GM23248 (cell line): ENCODE measurements around the gene HOXA6. TPM values are rescaled to one million over a fixed set of nuclear protein-coding genes. Genes with fewer than 3 reads are reported as not detected.

ENCODE experiments used
- DNase-seq: peaks from one replicate; pipeline ENCODE4 v3.0.0-alpha.2; 2015
- H2AFZ ChIP-seq: fragments of 200-600 bp; sonication (generic); 2 replicates; pipeline ENCODE4 v1.6.1; 2016; ENCODE audit warnings: antibody characterized with exemption
- H3F3A ChIP-seq: fragments of 200-600 bp; sonication (generic); 2 replicates; pipeline ENCODE4 v1.6.1; 2016; ENCODE audit warnings: mild to moderate bottlenecking, antibody characterized with exemption, mixed run types; ENCODE audit not compliant: insufficient read depth
- H3K27ac ChIP-seq: fragments of 200-600 bp; sonication (generic); 2 replicates; pipeline ENCODE4 v1.5.1; 2016; ENCODE audit warnings: mild to moderate bottlenecking
- H3K27me3 ChIP-seq: fragments of 200-600 bp; sonication (generic); replicated peaks from 2 replicates; pipeline ENCODE4 v1.6.1; 2016; ENCODE audit warnings: mild to moderate bottlenecking; ENCODE audit not compliant: insufficient read depth
- H3K36me3 ChIP-seq: fragments of 200-600 bp; sonication (generic); 2 replicates; pipeline ENCODE4 v1.6.1; 2016; ENCODE audit warnings: low read depth, mild to moderate bottlenecking
- H3K4me1 ChIP-seq: fragments of 200-600 bp; sonication (generic); 2 replicates; pipeline ENCODE4 v1.6.1; 2016; ENCODE audit warnings: mild to moderate bottlenecking; ENCODE audit not compliant: insufficient read depth
- H3K4me2 ChIP-seq: fragments of 200-600 bp; sonication (generic); one replicate; pipeline ENCODE4 v1.6.1; 2016; ENCODE audit warnings: mild to moderate bottlenecking; ENCODE audit not compliant: unreplicated experiment
- H3K4me3 ChIP-seq: fragments of 200-600 bp; sonication (generic); 2 replicates; pipeline ENCODE4 v1.5.1; 2016; ENCODE audit warnings: mild to moderate bottlenecking
- H3K79me2 ChIP-seq: fragments of 200-600 bp; sonication (generic); 2 replicates; pipeline ENCODE4 v1.6.1; 2016; ENCODE audit warnings: mild to moderate bottlenecking; ENCODE audit not compliant: insufficient read depth
- H3K9ac ChIP-seq: fragments of 200-600 bp; sonication (generic); 2 replicates; pipeline ENCODE4 v1.6.1; 2016; ENCODE audit warnings: mild to moderate bottlenecking
- H3K9me2 ChIP-seq: fragments of 200-600 bp; sonication (generic); 2 replicates; pipeline ENCODE4 v1.6.1; 2016; ENCODE audit warnings: mixed run types, mild to moderate bottlenecking, moderate library complexity; ENCODE audit not compliant: insufficient read depth
- H3K9me3 ChIP-seq: fragments of 200-600 bp; sonication (generic); one replicate; pipeline ENCODE4 v1.6.1; 2017; ENCODE audit warnings: low read depth
- H4K20me1 ChIP-seq: fragments of 200-600 bp; sonication (generic); 2 replicates; pipeline ENCODE4 v1.6.0; 2016; ENCODE audit not compliant: insufficient read depth
- EZH2 ChIP-seq: fragments of 200-600 bp; sonication (generic); IDR thresholded peaks from 2 replicates; pipeline ENCODE4 v1.6.1; 2018; ENCODE audit warnings: antibody characterized with exemption, mild to moderate bottlenecking; ENCODE audit not compliant: insufficient read depth, poor library complexity, severe bottlenecking
- EZH2phosphoT487 ChIP-seq: fragments of 200-600 bp; sonication (generic); IDR thresholded peaks from 2 replicates; pipeline ENCODE4 v1.6.1; 2018; ENCODE audit warnings: antibody characterized with exemption, moderate library complexity, mild to moderate bottlenecking, low read depth; ENCODE audit not compliant: insufficient read depth
- WGBS, 2 experiments: methylation state at CpG; one replicate each; pipeline ENCODE4 v1.1.6; 2015 to 2017; ENCODE audit warnings: low lambda C conversion rate in 2 of 2, low coverage in 1 of 2; ENCODE audit errors: missing lambda C conversion rate in 2 of 2; 5-methylcytosine and 5-hydroxymethylcytosine counted together
- in situ Hi-C: fragments of 300-500 bp; cut with MboI; formaldehyde crosslinking; loops from 2 replicates; pipeline ENCODE4 v1.15.0; 2020
- polyA plus RNA-seq: library from polyadenylated mRNA; unstranded; fragments of >200 nt; fragmentation: Nextera tagmentation; extraction: Ambion mirVana; gene quantifications from 2 replicates; pipeline ENCODE4 v1.2.1, GENCODE V29; 2016
- total RNA-seq: library from RNA; depleted of rRNA; stranded (reverse); fragments of >200 nt; shearing (Covaris generic); gene quantifications from 2 replicates; pipeline ENCODE4 v1.2.3, GENCODE V29; 2014

Gene HOXA6
- total and polyA plus RNA-seq, 2 experiments from 2014 or later: 3.2 to 3.5 TPM

DNA sequence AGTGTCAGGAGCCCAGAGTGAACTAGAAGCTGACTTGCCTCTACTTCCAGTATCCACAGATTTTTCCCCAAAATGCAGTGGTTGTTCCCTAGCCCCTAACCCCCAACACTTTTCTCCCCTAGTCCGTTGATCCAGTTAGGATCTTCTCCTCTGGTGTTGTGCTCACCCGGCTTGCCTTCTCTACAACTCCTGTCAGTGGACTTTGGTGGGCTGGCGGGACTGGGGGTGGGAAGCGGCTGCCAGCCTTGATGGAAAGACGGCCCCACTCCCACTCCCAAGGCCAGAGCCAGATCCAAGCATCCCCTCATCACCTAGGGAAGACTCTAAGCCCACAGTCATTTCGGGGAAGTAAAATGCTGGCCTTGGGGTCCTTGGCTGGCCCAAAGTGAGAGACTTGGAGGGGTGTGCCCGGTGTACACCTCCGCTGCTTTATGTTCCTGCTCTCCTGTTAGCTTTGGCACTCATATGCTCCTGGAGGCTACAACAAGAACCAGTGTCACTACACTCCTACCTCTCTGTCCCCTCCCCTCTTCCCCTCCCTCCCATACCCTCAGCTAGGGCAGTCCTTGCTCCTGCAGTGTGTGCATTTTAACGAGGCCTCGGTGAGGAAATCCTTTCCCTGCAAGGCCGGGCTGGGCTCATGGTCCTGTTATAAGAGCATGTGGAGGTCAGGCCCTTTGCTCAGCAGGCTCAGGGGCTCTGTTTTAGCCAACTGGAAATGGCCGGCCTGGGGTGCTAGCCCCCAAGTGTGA lies 27.5 kb upstream of the HOXA6 start:
- peak overlapping the region; percentile 100 for H3K4me2 ChIP-seq
- peaks cover 4% of the 10 kb centered on the region; the same call in 1 of the 2 replicates for H3K36me3 ChIP-seq
- H3K9ac ChIP-seq: peak overlapping the region; percentile 98
- H3K9me2 ChIP-seq: no peaks in the 10 kb centered on the region
- WGBS, 2 experiments: 8 to 11% methylated on average over 12 of the region's 12 CpGs
- peak overlapping the region; percentile 83 for H3K4me3 ChIP-seq
- peaks cover 31% of the 10 kb centered on the region for H3K4me1 ChIP-seq
- H3K79me2 ChIP-seq: peaks cover 96% of the 10 kb centered on the region
- H4K20me1 ChIP-seq: no peaks in the 10 kb centered on the region
- H3K9me3 ChIP-seq: no peaks in the 10 kb centered on the region
- in situ Hi-C loops: loop anchor here (10.0 kb wide), 1 partner anchor 1320 kb away; no protein-coding TSS in a partner anchor
- H3K27ac ChIP-seq: peak overlapping the region; percentile 99
- H2AFZ ChIP-seq: peak overlapping the region; percentile 65
- TF ChIP-seq EZH2phosphoT487 (no peak), EZH2 (no peak)
- no peaks in the 10 kb centered on the region for H3K27me3 ChIP-seq
- no peaks in the 10 kb centered on the region for H3F3A ChIP-seq
- DNase-seq: peak; percentile 74

DNA sequence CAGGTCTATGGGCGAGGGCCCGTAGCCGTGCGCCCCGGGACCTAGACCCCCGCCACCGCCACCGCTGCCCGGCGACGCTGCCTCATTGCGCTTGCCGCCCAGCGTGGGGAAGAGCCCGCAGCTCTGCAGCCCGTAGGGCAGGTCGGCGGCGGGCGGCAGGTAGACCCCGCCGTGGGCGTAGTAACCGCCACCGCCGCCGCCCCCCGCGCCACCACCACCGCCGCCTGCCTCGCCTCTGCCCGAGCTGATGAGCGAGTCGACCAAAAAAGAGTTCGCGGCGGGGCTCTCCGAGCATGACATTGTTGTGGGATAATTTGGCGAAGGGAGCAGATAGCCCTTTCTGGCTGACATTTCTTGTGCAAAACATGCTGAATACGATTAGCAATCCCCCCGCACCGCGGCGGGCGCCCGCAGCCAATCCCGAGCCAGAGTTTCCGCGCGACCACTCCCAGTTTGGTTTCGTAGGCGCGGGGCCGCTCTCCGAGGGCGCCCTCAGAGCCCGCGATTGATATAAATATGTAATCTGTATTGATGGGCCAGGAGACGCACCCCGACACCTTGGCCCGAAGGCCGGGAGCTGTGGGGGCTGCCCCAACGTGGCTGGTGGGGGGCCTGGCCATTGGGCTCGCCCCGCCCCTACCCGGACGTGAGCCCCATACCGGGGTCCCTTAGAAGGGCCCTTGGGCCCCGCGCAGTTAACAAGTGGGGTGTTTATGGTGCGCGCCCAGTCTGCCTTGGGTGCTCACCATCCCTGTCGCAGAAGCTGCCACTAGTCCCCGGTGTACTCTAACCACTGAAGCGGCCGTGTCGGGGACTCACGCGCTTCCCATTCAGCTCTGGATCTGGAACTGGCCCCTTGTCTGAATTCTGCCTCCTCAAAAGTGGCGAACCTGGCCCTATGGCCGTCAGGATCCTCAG lies 26.6 kb upstream of the HOXA6 start, which contains the start of gene HOXA10:
Gene HOXA10, minus strand, starts transcription at position 365 of the 918 bp plus-strand sequence. Its CDS starts 14 bp downstream, at position 351.
- H3K9me2 ChIP-seq: no peaks in the 10 kb centered on the region
- peak within 1 kb of the TSS; percentile 50 for H2AFZ ChIP-seq
- peak within 1 kb of the TSS; percentile 98 for H3K9ac ChIP-seq
- 1 to 2% methylated on average over 67 to 74 of the region's 82 CpGs for WGBS, 2 experiments
- H3K9me3 ChIP-seq: no peaks in the 10 kb centered on the region
- in situ Hi-C loops: loop anchor here (10.0 kb wide), 1 partner anchor 1319 kb away; no protein-coding TSS in a partner anchor
- no peaks in the 10 kb centered on the region for H4K20me1 ChIP-seq
- H3K36me3 ChIP-seq: peaks cover 4% of the 10 kb centered on the region; the same call in 1 of the 2 replicates
- H3K4me1 ChIP-seq: peaks cover 31% of the 10 kb centered on the region
- DNase-seq: peak; percentile 73
- H3K4me2 ChIP-seq: peak within 1 kb of the TSS; percentile 100
- H3K79me2 ChIP-seq: peaks cover 100% of the 10 kb centered on the region
- H3K4me3 ChIP-seq: peak within 1 kb of the TSS; percentile 83
- no peak for TF ChIP-seq EZH2
- TF ChIP-seq EZH2phosphoT487: no peak
- no peaks in the 10 kb centered on the region for H3K27me3 ChIP-seq
- no peaks in the 10 kb centered on the region for H3F3A ChIP-seq
- H3K27ac ChIP-seq: peak within 1 kb of the TSS; percentile 99

DNA sequence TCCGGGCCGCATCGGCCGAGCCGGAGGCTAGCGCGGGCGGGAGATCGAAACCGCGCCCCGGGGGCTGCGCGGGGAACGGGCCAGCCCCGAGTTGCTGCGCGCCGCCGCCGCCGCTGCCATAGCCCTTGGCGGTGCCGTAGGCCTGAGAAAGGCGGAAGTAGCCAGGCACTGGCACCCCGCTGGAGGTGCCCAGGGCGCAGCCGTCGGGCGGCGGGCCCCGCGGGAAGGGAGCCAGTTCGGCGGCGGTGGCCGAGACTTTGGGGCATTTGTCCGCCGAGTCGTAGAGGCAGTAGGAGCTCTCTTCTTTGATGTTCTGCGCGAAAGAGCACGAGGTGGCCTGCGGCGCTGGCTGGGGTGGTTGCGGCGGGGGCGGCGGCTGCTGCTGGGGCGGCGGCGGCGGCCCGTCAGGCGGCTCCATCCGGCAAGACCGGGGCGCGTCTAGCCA lies 26.0 kb upstream of the HOXA6 start:
- Histone ChIP-seq H3K9me2 (no peaks in the 10 kb centered on the region), H3K9ac (peak overlapping the region; percentile 98), H4K20me1 (no peaks in the 10 kb centered on the region), H3K9me3 (no peaks in the 10 kb centered on the region), H3K79me2 (peaks cover 100% of the 10 kb centered on the region), H3F3A (no peaks in the 10 kb centered on the region), H2AFZ (0 out of 2 replicates have a peak overlapping the region, but pooled peaks have one; percentile 1), H3K27me3 (no peaks in the 10 kb centered on the region), H3K4me3 (peak overlapping the region; percentile 83), H3K36me3 (peaks cover 4% of the 10 kb centered on the region; the same call in 1 of the 2 replicates), H3K4me2 (peak overlapping the region; percentile 100), H3K27ac (peak overlapping the region; percentile 99), H3K4me1 (peaks cover 31% of the 10 kb centered on the region)
- 1% methylated on average over 30 to 37 of the region's 59 CpGs for WGBS, 2 experiments
- TF ChIP-seq EZH2: no peak
- no peak for TF ChIP-seq EZH2phosphoT487
- in situ Hi-C loops: loop anchor here (10.0 kb wide), 1 partner anchor 1319 kb away; no protein-coding TSS in a partner anchor
- DNase-seq: peak; percentile 74
